Endothelial cell (in vitro differentiated cells): ENCODE results near the gene TTLL5. TPM values are rescaled to one million over a fixed set of nuclear protein-coding genes. Genes with fewer than 3 reads are reported as not detected.

Source experiments
- DNase-seq: peaks from one replicate; pipeline ENCODE4 v3.0.0; 2021; ENCODE audit warnings: low spot score
- H3K27ac Mint-ChIP-seq: one replicate; pipeline ENCODE4 v1.8.0; 2021; ENCODE audit warnings: mixed read lengths, inconsistent platforms; ENCODE audit not compliant: unreplicated experiment
- H3K27me3 Mint-ChIP-seq: one replicate; pipeline ENCODE4 v1.8.0; 2021; ENCODE audit warnings: mild to moderate bottlenecking, moderate library complexity, mixed read lengths, inconsistent platforms; ENCODE audit not compliant: unreplicated experiment
- H3K36me3 Mint-ChIP-seq: one replicate; pipeline ENCODE4 v1.8.0; 2021; ENCODE audit warnings: mild to moderate bottlenecking, low read depth, mixed read lengths, inconsistent platforms; ENCODE audit not compliant: unreplicated experiment
- H3K4me1 Mint-ChIP-seq: one replicate; pipeline ENCODE4 v1.8.0; 2021; ENCODE audit warnings: mild to moderate bottlenecking, mixed read lengths, inconsistent platforms; ENCODE audit not compliant: unreplicated experiment
- H3K4me3 Mint-ChIP-seq: one replicate; pipeline ENCODE4 v1.8.0; 2021; ENCODE audit warnings: mild to moderate bottlenecking, mixed read lengths, inconsistent platforms; ENCODE audit not compliant: unreplicated experiment
- H3K9me3 Mint-ChIP-seq: one replicate; pipeline ENCODE4 v1.8.0; 2021; ENCODE audit warnings: mixed read lengths, inconsistent platforms; ENCODE audit not compliant: unreplicated experiment
- total RNA-seq: library from RNA; stranded (reverse); fragmentation: NEBNext Ultra II Directional; extraction: Animal tissue kit (Norgen Biotek cat#: 25700); gene quantifications from one replicate; pipeline ENCODE4 v1.2.1, GENCODE V29; 2021; ENCODE audit not compliant: unreplicated experiment
- TF ChIP-seq, protein P1 (sequence below): fragments of 200-600 bp; sonication (generic); IDR thresholded peaks from one replicate; pipeline ENCODE4 v1.5.0; 2021; ENCODE audit warnings: antibody characterized with exemption; ENCODE audit not compliant: unreplicated experiment

Gene TTLL5
- total RNA-seq, 1 donor from 2014 or later, result 62.8 TPM

DNA sequence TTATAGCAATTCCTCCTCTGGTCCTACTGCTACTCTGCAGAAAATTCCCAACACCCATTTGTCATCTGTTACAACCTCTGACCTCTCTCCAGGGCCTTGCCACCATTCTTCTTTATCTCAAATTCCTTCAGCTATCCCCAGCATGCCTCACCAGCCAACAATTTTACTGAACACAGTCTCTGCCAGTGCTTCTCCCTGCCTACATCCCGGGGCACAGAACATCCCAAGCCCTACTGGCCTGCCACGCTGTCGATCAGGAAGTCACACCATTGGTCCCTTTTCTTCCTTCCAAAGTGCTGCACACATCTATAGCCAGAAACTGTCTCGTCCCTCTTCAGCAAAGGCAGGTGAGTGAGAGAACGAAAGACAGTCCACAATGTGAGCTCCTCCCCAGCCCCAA lies 122.1 kb downstream of the TTLL5 start:
- Mint-ChIP-seq H3K27ac (peak overlapping the region; percentile 33), H3K4me1 (peaks cover 5% of the 10 kb centered on the region), H3K9me3 (no peaks in the 10 kb centered on the region)

DNA sequence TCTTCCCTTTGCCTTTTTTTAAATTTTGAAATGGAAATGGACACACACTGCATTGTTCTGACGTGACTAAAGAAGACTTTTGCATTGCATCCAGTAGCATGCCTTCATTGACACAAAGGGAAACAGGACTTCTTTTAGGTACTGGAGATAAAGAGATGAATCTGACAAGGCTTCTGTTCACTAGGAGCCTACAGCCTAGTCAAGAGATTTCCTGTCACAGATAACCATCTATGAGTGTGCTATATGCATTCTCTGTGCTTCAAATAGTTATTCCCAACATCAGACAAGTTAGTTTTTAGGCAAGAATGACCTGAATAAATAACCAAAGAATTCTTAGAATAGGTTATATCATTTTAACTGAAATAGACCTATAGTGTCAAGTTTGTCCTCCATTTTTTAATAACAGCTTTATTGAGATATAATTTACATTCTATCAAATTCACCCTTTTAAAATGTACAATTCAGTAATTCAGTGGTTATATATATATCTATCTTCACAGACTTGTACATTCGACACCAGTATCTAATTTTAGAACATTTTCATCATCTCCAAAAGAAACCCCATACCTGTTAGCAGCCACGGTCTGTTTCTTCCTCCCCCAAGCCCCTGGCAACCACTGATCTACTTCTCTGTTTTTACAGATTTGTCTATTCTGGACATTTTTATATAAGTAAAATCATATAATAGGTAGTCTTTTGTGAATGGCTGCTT lies 122.7 kb downstream of the TTLL5 start:
- Mint-ChIP-seq H3K27ac (no peak overlapping the region), H3K4me3 (peak overlapping the region; percentile 52), H3K36me3 (peaks cover 30% of the 10 kb centered on the region), H3K4me1 (peaks cover 5% of the 10 kb centered on the region), H3K27me3 (no peaks in the 10 kb centered on the region), H3K9me3 (no peaks in the 10 kb centered on the region)
- TF ChIP-seq, protein P1, sequence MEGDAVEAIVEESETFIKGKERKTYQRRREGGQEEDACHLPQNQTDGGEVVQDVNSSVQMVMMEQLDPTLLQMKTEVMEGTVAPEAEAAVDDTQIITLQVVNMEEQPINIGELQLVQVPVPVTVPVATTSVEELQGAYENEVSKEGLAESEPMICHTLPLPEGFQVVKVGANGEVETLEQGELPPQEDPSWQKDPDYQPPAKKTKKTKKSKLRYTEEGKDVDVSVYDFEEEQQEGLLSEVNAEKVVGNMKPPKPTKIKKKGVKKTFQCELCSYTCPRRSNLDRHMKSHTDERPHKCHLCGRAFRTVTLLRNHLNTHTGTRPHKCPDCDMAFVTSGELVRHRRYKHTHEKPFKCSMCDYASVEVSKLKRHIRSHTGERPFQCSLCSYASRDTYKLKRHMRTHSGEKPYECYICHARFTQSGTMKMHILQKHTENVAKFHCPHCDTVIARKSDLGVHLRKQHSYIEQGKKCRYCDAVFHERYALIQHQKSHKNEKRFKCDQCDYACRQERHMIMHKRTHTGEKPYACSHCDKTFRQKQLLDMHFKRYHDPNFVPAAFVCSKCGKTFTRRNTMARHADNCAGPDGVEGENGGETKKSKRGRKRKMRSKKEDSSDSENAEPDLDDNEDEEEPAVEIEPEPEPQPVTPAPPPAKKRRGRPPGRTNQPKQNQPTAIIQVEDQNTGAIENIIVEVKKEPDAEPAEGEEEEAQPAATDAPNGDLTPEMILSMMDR, result no peak
- DNase-seq, result no peak

More for the DNA sequence above, 122.1 kb downstream of the TTLL5 start:
- Mint-ChIP-seq H3K27me3 (no peaks in the 10 kb centered on the region), H3K36me3 (peaks cover 34% of the 10 kb centered on the region), H3K4me3 (peak overlapping the region; percentile 39)
- TF ChIP-seq, protein P1, result no peak
- no peak for DNase-seq

DNA sequence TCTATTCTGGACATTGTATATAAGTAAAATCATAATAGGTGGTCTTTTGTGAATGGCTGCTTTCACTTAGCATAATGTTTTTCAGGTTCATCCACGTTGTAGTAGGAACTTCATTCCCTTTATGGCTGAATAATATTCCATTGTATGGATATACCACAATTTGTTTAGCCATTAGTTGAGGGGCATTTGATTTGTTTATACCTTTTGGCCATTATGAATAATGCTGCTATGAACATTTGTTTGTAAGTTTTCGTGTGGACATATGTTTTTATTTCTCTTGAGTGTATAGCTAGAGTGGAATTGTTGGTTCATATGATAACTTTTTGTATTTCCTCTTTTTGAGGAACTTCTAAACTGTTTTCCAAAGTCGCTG lies 123.3 kb downstream of the TTLL5 start:
- TF ChIP-seq, protein P1, result no peak
- no peak overlapping the region for H3K27ac Mint-ChIP-seq
- DNase-seq, result no peak
- H3K36me3 Mint-ChIP-seq, result peaks cover 30% of the 10 kb centered on the region
- no peaks in the 10 kb centered on the region for H3K9me3 Mint-ChIP-seq
- peaks cover 5% of the 10 kb centered on the region for H3K4me1 Mint-ChIP-seq
- H3K27me3 Mint-ChIP-seq, result no peaks in the 10 kb centered on the region
- no peak overlapping the region for H3K4me3 Mint-ChIP-seq

DNA sequence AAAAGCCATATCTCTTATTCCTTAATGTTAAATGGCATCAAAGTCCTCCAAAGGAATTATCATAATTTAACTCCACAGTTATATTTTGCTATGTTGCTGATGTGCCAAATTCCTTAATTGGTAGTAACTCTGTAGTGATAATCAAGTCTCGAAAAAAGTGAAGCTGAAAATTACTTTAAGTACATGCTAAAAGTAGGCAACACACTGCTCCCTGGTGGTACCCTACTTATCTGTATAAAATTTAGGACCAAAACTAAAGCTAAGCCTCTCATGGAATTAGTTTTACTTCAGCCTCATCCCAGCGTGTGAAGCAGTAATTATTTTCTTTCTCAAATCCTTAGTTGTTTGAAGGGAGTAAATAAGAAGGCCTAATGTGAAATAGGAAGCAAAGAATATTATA lies 132.8 kb downstream of the TTLL5 start:
- peaks cover 37% of the 10 kb centered on the region for H3K36me3 Mint-ChIP-seq
- no peak for DNase-seq
- TF ChIP-seq, protein P1, result no peak
- H3K4me3 Mint-ChIP-seq, result no peak overlapping the region
- H3K9me3 Mint-ChIP-seq, result no peaks in the 10 kb centered on the region
- H3K27me3 Mint-ChIP-seq, result no peaks in the 10 kb centered on the region
- no peak overlapping the region for H3K27ac Mint-ChIP-seq
- no peaks in the 10 kb centered on the region for H3K4me1 Mint-ChIP-seq

DNA sequence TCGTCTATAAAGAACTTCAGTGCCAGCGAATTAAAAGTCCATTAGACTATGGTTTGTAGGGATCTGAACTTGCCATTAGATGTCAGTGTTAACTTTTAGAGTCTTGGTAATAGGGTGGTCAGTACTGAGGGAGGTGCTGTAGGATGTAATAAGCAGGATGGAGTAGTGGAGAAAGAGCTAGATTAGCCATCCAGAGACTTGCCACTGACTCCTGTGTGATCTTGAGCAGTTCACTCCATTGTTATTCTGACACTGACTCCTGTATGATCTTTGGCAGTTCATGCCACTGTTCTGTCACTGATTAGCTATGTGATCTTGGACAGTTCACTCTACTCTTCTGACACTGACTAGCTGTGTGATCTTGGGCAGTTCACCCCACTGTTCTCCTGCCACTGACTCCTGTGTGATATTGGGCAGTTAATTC lies 133.6 kb downstream of the TTLL5 start:
- Mint-ChIP-seq H3K27me3 (no peaks in the 10 kb centered on the region), H3K4me3 (no peak overlapping the region), H3K27ac (no peak overlapping the region), H3K36me3 (peaks cover 45% of the 10 kb centered on the region), H3K4me1 (no peaks in the 10 kb centered on the region), H3K9me3 (no peaks in the 10 kb centered on the region)
- TF ChIP-seq, protein P1, result no peak
- no peak for DNase-seq
